Skeletal muscle satellite cell (primary cell): ENCODE results near the gene MAPT.
"Not testable (repeated sequence)": the region's sequence is repeated elsewhere in the genome, so short reads cannot be mapped to it uniquely, and the experiment has no call there.

ENCODE experiments used
- H3K27me3 ChIP-seq: 2 replicates; pipeline ENCODE4 v1.7.0; 2013; ENCODE audit warnings: low read length; ENCODE audit not compliant: control insufficient read depth, insufficient read depth
- H3K36me3 ChIP-seq: 2 replicates; pipeline ENCODE4 v1.7.0; 2013; ENCODE audit warnings: mild to moderate bottlenecking, control low read depth, low read length; ENCODE audit not compliant: insufficient read depth
- H3K4me1 ChIP-seq: 2 replicates; pipeline ENCODE4 v1.7.0; 2013; ENCODE audit warnings: low read length; ENCODE audit not compliant: control insufficient read depth, insufficient read depth
- H3K4me2 ChIP-seq: 2 replicates; pipeline ENCODE4 v1.7.0; 2013; ENCODE audit warnings: mild to moderate bottlenecking, low read length
- H3K4me3 ChIP-seq: 2 replicates; pipeline ENCODE4 v1.7.0; 2013; ENCODE audit warnings: low read length
- H3K9ac ChIP-seq: 2 replicates; pipeline ENCODE4 v1.7.0; 2013; ENCODE audit warnings: mild to moderate bottlenecking, low read depth, low read length, moderate library complexity
- H3K9me3 ChIP-seq: replicated peaks from 2 replicates; pipeline ENCODE4 v1.7.0; 2013; ENCODE audit warnings: mild to moderate bottlenecking, control low read depth, low read length

The MAPT gene

GRCh38 chr17:45998987-45999899 lies 104.9 kb downstream of the MAPT start, which contains the start of gene STH:
STH (plus strand) TSS chr17:45999250; CDS start chr17:45999280, 30 bp downstream.
- H3K4me1 ChIP-seq, result peaks cover 7% of the 10 kb centered on the region
- H3K9me3 ChIP-seq, result no peaks in the 10 kb centered on the region
- H3K9ac ChIP-seq, result no peak within 1 kb of the TSS
- no peak within 1 kb of the TSS for H3K4me2 ChIP-seq
- H3K36me3 ChIP-seq, result no peaks in the 10 kb centered on the region
- H3K27me3 ChIP-seq, result peaks cover 19% of the 10 kb centered on the region
- no peak within 1 kb of the TSS for H3K4me3 ChIP-seq

GRCh38 chr17:45999900-46000290 lies 105.5 kb downstream of the MAPT start:
- no peaks in the 10 kb centered on the region for H3K36me3 ChIP-seq
- H3K4me3 ChIP-seq, result no peak overlapping the region
- H3K4me2 ChIP-seq, result no peak overlapping the region
- H3K4me1 ChIP-seq, result peaks cover 7% of the 10 kb centered on the region
- no peaks in the 10 kb centered on the region for H3K9me3 ChIP-seq
- peaks cover 19% of the 10 kb centered on the region for H3K27me3 ChIP-seq
- no peak overlapping the region for H3K9ac ChIP-seq

- Histone ChIP-seq H3K36me3 (no peaks in the 10 kb centered on the region), H3K4me2 (no peak overlapping the region), H3K27me3 (peaks cover 19% of the 10 kb centered on the region), H3K9ac (no peak overlapping the region), H3K9me3 (no peaks in the 10 kb centered on the region), H3K4me1 (peaks cover 7% of the 10 kb centered on the region), H3K4me3 (no peak overlapping the region)
These were observed 105.9 kb downstream of the MAPT start for GRCh38 chr17:46000292-46000691.

- no peaks in the 10 kb centered on the region for H3K36me3 ChIP-seq
- no peak overlapping the region for H3K4me2 ChIP-seq
- H3K4me3 ChIP-seq, result no peak overlapping the region
- H3K27me3 ChIP-seq, result peaks cover 16% of the 10 kb centered on the region
- no peak overlapping the region for H3K9ac ChIP-seq
- H3K9me3 ChIP-seq, result no peaks in the 10 kb centered on the region
- peaks cover 7% of the 10 kb centered on the region for H3K4me1 ChIP-seq
These were observed 106.4 kb downstream of the MAPT start for GRCh38 chr17:46000757-46001156.

- H3K4me2 ChIP-seq, result no peak overlapping the region
- H3K9ac ChIP-seq, result no peak overlapping the region
- H3K9me3 ChIP-seq, result no peaks in the 10 kb centered on the region
- peaks cover 7% of the 10 kb centered on the region for H3K4me1 ChIP-seq
- no peak overlapping the region for H3K4me3 ChIP-seq
- H3K36me3 ChIP-seq, result no peaks in the 10 kb centered on the region
- H3K27me3 ChIP-seq, result peaks cover 16% of the 10 kb centered on the region
These were observed 107.3 kb downstream of the MAPT start for GRCh38 chr17:46001390-46002310.

GRCh38 chr17:46002311-46002972 lies 108.1 kb downstream of the MAPT start:
- Histone ChIP-seq H3K4me2 (no peak overlapping the region), H3K9me3 (no peaks in the 10 kb centered on the region), H3K9ac (no peak overlapping the region), H3K4me3 (no peak overlapping the region), H3K4me1 (peaks cover 5% of the 10 kb centered on the region), H3K27me3 (peaks cover 16% of the 10 kb centered on the region), H3K36me3 (no peaks in the 10 kb centered on the region)

- no peaks in the 10 kb centered on the region for H3K36me3 ChIP-seq
- peaks cover 16% of the 10 kb centered on the region for H3K27me3 ChIP-seq
- H3K9me3 ChIP-seq, result no peaks in the 10 kb centered on the region
- H3K4me3 ChIP-seq, result no peak overlapping the region
- no peak overlapping the region for H3K4me2 ChIP-seq
- H3K4me1 ChIP-seq, result no peaks in the 10 kb centered on the region
- no peak overlapping the region for H3K9ac ChIP-seq
These were observed 108.6 kb downstream of the MAPT start for GRCh38 chr17:46002973-46003316.

GRCh38 chr17:46003907-46004748 lies 109.8 kb downstream of the MAPT start:
- Histone ChIP-seq H3K36me3 (no peaks in the 10 kb centered on the region), H3K9me3 (no peaks in the 10 kb centered on the region), H3K9ac (no peak overlapping the region), H3K4me2 (no peak overlapping the region), H3K27me3 (peaks cover 16% of the 10 kb centered on the region), H3K4me3 (no peak overlapping the region), H3K4me1 (no peaks in the 10 kb centered on the region)

- H3K4me3 ChIP-seq, H3K9me3 ChIP-seq, H3K4me2 ChIP-seq, H3K4me1 ChIP-seq, H3K9ac ChIP-seq, H3K36me3 ChIP-seq: not testable (repeated sequence)
- H3K27me3 ChIP-seq, result peaks cover 11% of the 10 kb centered on the region
These were observed 111.7 kb downstream of the MAPT start for GRCh38 chr17:46006082-46006481.

GRCh38 chr17:46007461-46007965 lies 113.2 kb downstream of the MAPT start:
- Histone ChIP-seq H3K9me3 (no peaks in the 10 kb centered on the region), H3K4me2 (no peak overlapping the region), H3K27me3 (no peaks in the 10 kb centered on the region), H3K4me1 (peaks cover 8% of the 10 kb centered on the region), H3K9ac (no peak overlapping the region), H3K4me3 (no peak overlapping the region), H3K36me3 (no peaks in the 10 kb centered on the region)
